ENCODE measurements around the gene KDM1A. TPM values are rescaled to one million over a fixed set of nuclear protein-coding genes. Genes with fewer than 3 reads are reported as not detected.

Gene KDM1A
- total RNA-seq, 1 donor from 2014 or later, result 89.9 TPM

DNA sequence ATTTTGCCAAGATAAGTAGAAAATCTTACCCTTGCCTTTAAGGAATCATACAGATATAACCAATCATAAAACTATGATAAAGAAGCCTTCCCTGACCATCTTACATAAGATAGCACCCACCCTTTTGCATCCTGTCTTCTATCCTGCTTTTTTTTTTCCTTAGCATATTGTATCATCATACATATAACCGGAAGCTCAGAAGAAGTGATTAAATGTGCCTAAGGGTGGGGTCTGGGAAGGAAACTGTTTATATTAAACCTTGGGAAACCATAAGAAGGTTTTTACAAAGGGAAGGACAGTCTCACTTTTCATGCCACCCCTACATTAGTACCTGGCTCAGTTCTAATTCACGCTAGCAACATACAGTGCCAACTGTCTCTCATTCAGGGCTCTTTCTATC, 82.6 kb downstream of the KDM1A start:
- TF ChIP-seq, protein P1, sequence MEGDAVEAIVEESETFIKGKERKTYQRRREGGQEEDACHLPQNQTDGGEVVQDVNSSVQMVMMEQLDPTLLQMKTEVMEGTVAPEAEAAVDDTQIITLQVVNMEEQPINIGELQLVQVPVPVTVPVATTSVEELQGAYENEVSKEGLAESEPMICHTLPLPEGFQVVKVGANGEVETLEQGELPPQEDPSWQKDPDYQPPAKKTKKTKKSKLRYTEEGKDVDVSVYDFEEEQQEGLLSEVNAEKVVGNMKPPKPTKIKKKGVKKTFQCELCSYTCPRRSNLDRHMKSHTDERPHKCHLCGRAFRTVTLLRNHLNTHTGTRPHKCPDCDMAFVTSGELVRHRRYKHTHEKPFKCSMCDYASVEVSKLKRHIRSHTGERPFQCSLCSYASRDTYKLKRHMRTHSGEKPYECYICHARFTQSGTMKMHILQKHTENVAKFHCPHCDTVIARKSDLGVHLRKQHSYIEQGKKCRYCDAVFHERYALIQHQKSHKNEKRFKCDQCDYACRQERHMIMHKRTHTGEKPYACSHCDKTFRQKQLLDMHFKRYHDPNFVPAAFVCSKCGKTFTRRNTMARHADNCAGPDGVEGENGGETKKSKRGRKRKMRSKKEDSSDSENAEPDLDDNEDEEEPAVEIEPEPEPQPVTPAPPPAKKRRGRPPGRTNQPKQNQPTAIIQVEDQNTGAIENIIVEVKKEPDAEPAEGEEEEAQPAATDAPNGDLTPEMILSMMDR (IDR thresholded peaks at IDR 0.05), result no peak
- Mint-ChIP-seq H3K4me1 (ENCODE audit: low read depth) (peaks cover 55% of the 10 kb centered on the region), H3K27me3 (ENCODE audit: low read depth) (no peaks in the 10 kb centered on the region), H3K9me3 (ENCODE audit: low read depth) (no peaks in the 10 kb centered on the region), H3K27ac (ENCODE audit: unreplicated experiment) (peak overlapping the region; percentile 93), H3K36me3 (ENCODE audit: low read depth) (peaks cover 10% of the 10 kb centered on the region), H3K4me3 (ENCODE audit: unreplicated experiment) (no peak overlapping the region)
- DNase-seq (ENCODE audit: low spot score), result no peak

DNA sequence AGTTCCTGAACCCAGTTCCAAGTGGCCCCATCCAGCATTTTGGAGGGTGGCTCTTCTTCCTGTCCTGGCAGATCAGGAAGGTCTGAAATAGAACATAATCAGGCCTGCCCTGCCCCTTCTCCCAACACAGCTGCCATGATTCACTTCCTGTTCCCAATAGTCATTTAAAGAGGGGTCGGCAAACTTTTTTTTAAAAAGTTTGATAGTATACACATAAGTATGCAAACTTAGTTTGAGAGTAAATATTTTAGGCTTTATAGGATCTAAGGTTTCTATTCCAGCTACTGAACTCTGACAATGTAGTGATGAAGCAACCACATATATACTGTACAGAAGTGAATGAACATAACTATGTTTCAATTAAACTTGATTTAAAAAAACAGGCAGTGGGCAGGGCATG, 83.0 kb downstream of the KDM1A start:
- H3K4me1 Mint-ChIP-seq (ENCODE audit: low read depth), result peaks cover 55% of the 10 kb centered on the region
- TF ChIP-seq, protein P1 (IDR thresholded peaks at IDR 0.05), result no peak
- no peaks in the 10 kb centered on the region for H3K27me3 Mint-ChIP-seq (ENCODE audit: low read depth)
- H3K36me3 Mint-ChIP-seq (ENCODE audit: low read depth), result peaks cover 11% of the 10 kb centered on the region
- H3K4me3 Mint-ChIP-seq (ENCODE audit: unreplicated experiment), result no peak overlapping the region
- peak overlapping the region; percentile 93 for H3K27ac Mint-ChIP-seq (ENCODE audit: unreplicated experiment)
- no peak for DNase-seq (ENCODE audit: low spot score)
- no peaks in the 10 kb centered on the region for H3K9me3 Mint-ChIP-seq (ENCODE audit: low read depth)

DNA sequence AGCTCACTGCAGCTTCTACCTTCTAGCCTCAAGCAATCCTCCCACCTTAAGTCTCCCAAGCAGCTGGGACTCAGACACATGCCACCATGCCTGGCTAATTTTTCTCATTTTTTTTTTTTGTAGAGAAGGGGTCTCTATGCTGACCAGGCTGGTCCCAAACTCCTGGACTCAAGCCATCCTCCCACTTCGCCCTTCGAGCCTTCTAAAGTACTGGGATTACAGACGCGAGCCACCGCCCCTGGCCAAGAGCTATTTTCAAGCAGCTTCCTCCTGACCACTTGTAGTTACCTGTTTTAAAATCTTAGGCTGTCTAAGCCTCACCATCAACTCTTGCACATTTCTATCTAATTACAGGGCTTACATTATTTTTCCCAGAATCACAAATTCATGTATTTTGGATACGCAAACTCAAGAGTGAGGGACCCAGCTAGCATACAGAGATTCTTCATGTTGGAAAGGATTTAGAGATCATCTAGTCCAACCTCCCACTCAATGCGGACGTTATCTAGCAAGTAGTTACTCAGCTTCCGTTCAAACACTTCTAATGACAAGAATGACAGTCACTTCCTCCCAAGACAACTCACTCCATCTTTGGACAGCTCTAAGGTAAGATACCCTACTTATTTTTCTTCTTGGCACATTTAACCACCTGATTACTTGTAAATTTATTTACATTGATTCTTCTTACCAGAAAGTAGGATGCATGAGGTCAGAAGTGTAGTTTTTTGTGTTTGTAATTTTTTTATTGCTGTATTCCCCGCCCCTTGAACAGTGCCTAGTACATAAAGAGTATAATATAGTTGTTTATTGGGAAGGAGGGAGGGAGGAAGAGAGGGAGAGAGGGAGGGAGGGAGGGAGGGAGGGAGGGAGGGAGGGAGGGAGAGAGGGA, 84.0 kb downstream of the KDM1A start:
- peaks cover 51% of the 10 kb centered on the region for H3K4me1 Mint-ChIP-seq (ENCODE audit: low read depth)
- H3K27me3 Mint-ChIP-seq (ENCODE audit: low read depth), result no peaks in the 10 kb centered on the region
- H3K36me3 Mint-ChIP-seq (ENCODE audit: low read depth), result peaks cover 15% of the 10 kb centered on the region
- H3K27ac Mint-ChIP-seq (ENCODE audit: unreplicated experiment), result peak overlapping the region; percentile 76
- no peaks in the 10 kb centered on the region for H3K9me3 Mint-ChIP-seq (ENCODE audit: low read depth)
- TF ChIP-seq, protein P1 (IDR thresholded peaks at IDR 0.05), result no peak
- H3K4me3 Mint-ChIP-seq (ENCODE audit: unreplicated experiment), result no peak overlapping the region
- DNase-seq (ENCODE audit: low spot score), result no peak

DNA sequence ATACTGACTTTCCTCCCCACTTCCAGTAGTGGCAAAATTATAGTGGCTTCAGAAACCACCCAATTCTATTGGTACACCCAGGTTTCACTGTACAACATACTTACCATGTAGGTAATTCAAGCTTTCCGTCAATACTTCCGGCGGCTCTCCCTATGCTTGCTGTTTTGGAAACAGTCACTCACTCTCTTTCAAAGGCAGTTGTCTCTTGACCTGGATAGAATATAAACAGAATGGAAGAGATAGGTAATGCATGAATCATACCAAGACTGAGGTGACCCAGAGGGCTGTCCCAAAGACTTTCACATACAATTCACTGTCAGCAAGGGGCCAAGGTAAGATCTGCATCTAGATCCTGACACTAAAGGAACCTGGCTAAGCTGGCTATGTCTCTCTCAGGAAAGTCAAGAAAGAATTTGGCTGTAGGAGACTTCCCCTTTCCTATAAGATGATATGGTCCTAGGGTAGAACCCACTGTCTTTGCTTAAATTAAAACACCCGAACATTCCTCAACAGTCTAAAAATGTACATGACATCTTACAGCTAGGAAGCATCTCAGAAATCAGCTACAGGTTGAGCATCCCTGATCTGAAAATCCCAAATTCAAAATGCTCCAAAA, 89.8 kb downstream of the KDM1A start:
- peaks cover 14% of the 10 kb centered on the region for H3K36me3 Mint-ChIP-seq (ENCODE audit: low read depth)
- no peak for DNase-seq (ENCODE audit: low spot score)
- H3K4me1 Mint-ChIP-seq (ENCODE audit: low read depth), result peaks cover 42% of the 10 kb centered on the region
- TF ChIP-seq, protein P1 (IDR thresholded peaks at IDR 0.05), result no peak
- H3K4me3 Mint-ChIP-seq (ENCODE audit: unreplicated experiment), result no peak overlapping the region
- H3K27me3 Mint-ChIP-seq (ENCODE audit: low read depth), result no peaks in the 10 kb centered on the region
- H3K9me3 Mint-ChIP-seq (ENCODE audit: low read depth), result no peaks in the 10 kb centered on the region
- H3K27ac Mint-ChIP-seq (ENCODE audit: unreplicated experiment), result peak overlapping the region; percentile 8

DNA sequence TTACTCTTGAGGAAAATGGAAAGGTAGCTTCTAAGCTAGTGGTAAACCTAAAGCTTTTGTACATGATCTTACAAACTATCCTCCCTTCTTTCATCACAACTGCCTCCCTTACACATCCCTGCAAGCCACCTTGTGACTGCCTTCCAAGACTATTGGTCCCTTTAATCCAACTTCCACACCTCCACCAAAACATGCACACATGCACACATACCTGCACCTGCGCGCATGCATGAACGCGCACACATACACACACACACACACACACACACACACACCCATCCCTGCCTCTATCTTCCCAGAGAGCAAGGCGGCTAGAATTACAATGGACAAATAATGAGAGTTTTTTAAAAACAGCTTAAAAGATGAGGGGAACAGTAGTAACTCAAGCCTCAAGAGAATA, 91.1 kb downstream of the KDM1A start:
- TF ChIP-seq, protein P1 (IDR thresholded peaks at IDR 0.05), result no peak
- Mint-ChIP-seq H3K4me1 (ENCODE audit: low read depth) (peaks cover 55% of the 10 kb centered on the region), H3K27ac (ENCODE audit: unreplicated experiment) (no peak overlapping the region), H3K4me3 (ENCODE audit: unreplicated experiment) (no peak overlapping the region), H3K9me3 (ENCODE audit: low read depth) (no peaks in the 10 kb centered on the region), H3K27me3 (ENCODE audit: low read depth) (no peaks in the 10 kb centered on the region), H3K36me3 (ENCODE audit: low read depth) (peaks cover 12% of the 10 kb centered on the region)
- no peak for DNase-seq (ENCODE audit: low spot score)
